Measurements from ENCODE around the gene EBF3. TPM values are rescaled to one million over a fixed set of nuclear protein-coding genes. Genes with fewer than 3 reads are reported as not detected.

EBF3 gene
- total and polyA plus RNA-seq, 2 donors = 5.1 to 29.4 TPM

DNA sequence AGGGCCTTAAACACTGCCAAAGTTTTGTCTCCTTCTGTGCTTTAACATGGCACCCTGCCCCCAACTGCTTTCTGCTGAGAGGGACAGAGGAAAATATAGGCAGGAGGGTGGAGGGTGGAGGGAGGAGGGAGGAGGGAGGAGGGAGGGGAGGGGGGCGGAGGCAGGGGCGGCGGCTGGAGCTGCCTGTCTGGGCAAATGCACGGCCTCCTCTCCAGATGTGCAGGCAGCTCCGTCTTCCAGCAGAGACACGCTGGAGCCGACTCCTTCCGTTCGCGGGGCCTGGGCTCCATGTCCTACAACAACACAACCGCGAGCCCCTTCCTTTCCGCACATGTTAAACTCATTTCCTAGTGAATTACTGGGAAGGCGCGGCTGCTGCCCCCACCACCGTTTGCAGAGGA lies 14.2 kb downstream of the EBF3 start:
- H3K27ac ChIP-seq (ENCODE audit: low read depth) = no peak overlapping the region

DNA sequence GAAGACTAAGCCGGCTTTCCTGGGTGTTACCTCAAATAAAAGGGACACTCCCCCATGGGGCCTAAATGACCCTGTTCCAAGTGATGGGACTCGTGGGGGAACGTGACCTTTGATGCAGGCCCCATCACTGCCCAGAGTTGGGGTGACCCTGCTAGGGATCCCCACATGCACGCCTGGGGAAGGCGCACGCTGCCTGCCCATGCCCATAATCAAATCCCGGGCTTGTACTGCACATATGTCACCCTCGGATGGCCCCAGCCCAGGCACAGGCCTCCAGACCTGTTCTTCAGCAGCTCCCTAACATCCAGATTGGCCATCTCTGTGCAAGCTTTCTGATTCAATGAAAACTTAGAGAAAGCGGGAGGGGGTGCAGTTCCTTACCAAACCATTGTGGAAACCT lies 14.7 kb downstream of the EBF3 start:
- DNase-seq (ENCODE audit: extremely low spot score) = no peak
- Histone ChIP-seq H3K36me3 (ENCODE audit: insufficient read depth) (no peaks in the 10 kb centered on the region), H3K4me1 (ENCODE audit: insufficient read depth) (no peaks in the 10 kb centered on the region), H3K4me3 (ENCODE audit: low read depth, low read length) (no peak overlapping the region), H3K27ac (ENCODE audit: low read depth) (no peak overlapping the region)
- WGBS = 89% methylated on average over 9 of the region's 9 CpGs

More for the DNA sequence above, 14.2 kb downstream of the EBF3 start:
- DNase-seq (ENCODE audit: extremely low spot score) = no peak
- H3K4me3 ChIP-seq (ENCODE audit: low read depth, low read length) = no peak overlapping the region
- WGBS = 13% methylated on average over 15 of the region's 16 CpGs
- H3K36me3 ChIP-seq (ENCODE audit: insufficient read depth) = no peaks in the 10 kb centered on the region
- H3K4me1 ChIP-seq (ENCODE audit: insufficient read depth) = no peaks in the 10 kb centered on the region

DNA sequence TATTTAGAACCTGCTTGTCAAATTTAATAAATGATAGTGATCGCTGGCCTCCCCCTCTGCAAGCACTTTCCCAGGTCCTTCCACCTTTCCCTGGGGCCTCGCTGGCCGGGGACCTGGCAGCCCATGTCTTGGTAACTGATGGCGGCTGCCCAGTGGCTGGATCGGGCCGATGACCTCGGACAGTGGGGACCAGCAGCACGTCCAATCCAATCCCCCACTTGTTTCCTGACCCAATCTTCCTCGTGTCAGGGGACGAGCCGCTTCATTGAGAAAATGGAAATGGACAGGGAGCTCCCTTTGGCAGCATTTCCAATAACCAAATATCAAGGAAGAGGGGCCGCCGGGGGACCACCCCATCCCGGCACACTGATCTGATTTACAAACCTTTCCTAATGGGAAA lies 17.2 kb downstream of the EBF3 start:
- 84% methylated on average over 14 of the region's 14 CpGs for WGBS
- no peak for DNase-seq (ENCODE audit: extremely low spot score)
- H3K4me1 ChIP-seq (ENCODE audit: insufficient read depth) = no peaks in the 10 kb centered on the region
- H3K4me3 ChIP-seq (ENCODE audit: low read depth, low read length) = no peak overlapping the region
- no peaks in the 10 kb centered on the region for H3K36me3 ChIP-seq (ENCODE audit: insufficient read depth)
- H3K27ac ChIP-seq (ENCODE audit: low read depth) = no peak overlapping the region

DNA sequence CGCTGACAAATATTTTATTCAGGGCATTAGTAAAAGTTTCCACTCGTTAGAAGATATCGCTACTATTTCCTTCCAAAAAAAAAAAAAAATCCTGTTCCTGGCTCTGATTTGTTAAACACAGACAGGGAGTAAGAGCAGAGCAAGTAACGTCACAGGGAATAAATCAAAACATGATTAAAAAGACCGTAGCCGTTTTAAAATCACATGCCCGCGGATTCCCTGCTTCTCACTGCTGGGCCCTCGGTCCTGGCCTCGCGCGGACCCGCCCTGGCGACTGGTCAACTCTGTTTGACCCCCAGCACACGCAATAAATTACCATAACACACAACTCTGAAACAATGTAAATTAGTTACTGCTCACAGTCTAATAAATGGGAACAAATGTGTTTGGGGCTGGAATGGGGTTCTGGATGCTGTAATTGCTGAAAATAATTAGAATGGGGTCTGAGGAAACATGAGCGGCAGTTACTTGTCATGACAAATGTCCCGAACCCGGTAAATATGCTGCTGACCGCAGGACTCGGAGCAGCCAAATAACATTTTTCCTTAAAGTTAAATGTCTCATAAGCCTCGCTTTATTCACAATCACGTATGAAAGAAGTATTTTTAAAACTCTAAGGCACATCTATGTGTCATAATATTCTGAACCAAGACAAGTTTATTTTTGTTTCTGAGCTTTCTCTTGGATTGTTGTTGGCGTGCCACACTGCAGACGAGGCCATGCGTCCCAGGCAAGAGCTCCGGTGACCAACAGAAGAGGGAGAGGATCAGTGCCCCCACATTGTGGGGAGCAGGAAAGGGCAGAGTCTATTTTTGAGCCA lies 17.9 kb downstream of the EBF3 start:
- H3K4me3 ChIP-seq (ENCODE audit: low read depth, low read length) = no peak overlapping the region

DNA sequence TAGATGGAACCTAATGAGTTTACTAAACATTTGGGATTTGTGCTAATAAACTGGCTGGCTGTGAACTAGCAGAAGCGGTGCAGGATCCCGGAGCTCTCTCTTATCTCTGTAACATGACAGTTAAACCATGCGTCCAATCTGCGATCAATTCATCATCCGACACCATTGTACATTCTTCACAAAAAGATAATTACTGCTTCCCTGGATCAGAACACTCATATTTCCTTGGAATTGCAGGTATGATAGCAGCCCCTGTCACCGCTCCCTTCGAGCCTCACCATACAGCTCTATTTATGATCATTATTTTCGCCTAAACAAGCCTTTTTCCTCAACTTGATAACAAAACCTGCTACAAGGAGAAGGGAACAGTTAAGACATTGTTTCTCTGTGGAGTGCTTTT lies 18.5 kb downstream of the EBF3 start:
- WGBS = 88% methylated on average over 8 of the region's 8 CpGs
- H3K36me3 ChIP-seq (ENCODE audit: insufficient read depth) = no peaks in the 10 kb centered on the region
- no peak overlapping the region for H3K4me3 ChIP-seq (ENCODE audit: low read depth, low read length)
- DNase-seq (ENCODE audit: extremely low spot score) = no peak
- no peaks in the 10 kb centered on the region for H3K4me1 ChIP-seq (ENCODE audit: insufficient read depth)
- H3K27ac ChIP-seq (ENCODE audit: low read depth) = no peak overlapping the region

More for the DNA sequence above, 17.9 kb downstream of the EBF3 start:
- no peak for DNase-seq (ENCODE audit: extremely low spot score)
- no peak overlapping the region for H3K27ac ChIP-seq (ENCODE audit: low read depth)
- 45% methylated on average over 26 of the region's 26 CpGs for WGBS
- H3K36me3 ChIP-seq (ENCODE audit: insufficient read depth) = no peaks in the 10 kb centered on the region
- H3K4me1 ChIP-seq (ENCODE audit: insufficient read depth) = no peaks in the 10 kb centered on the region

DNA sequence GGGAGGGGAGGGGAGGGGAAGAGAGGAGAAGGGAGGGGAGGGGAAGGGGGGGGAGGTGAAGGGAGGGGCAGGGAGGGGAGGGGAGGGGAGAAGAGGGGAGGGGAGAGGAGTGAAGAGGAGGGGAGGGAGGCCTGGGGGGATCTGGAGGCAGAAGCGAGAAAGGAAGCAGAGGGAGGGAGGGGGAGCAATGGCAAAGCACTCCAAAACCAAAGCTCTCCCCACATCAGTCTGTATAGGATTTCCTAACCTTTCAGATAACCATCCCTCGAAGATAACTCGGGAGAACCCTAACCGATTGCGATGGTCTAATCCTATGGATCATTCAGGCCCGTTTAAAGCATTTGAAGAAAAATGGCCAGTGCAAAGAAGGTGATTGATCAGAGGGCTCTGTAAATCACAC lies 19.0 kb downstream of the EBF3 start:
- WGBS = 79% methylated on average over 6 of the region's 6 CpGs
- H3K4me3 ChIP-seq (ENCODE audit: low read depth, low read length) = no peak overlapping the region
- DNase-seq (ENCODE audit: extremely low spot score) = no peak
- H3K27ac ChIP-seq (ENCODE audit: low read depth) = no peak overlapping the region
- H3K36me3 ChIP-seq (ENCODE audit: insufficient read depth) = no peaks in the 10 kb centered on the region
- no peaks in the 10 kb centered on the region for H3K4me1 ChIP-seq (ENCODE audit: insufficient read depth)

DNA sequence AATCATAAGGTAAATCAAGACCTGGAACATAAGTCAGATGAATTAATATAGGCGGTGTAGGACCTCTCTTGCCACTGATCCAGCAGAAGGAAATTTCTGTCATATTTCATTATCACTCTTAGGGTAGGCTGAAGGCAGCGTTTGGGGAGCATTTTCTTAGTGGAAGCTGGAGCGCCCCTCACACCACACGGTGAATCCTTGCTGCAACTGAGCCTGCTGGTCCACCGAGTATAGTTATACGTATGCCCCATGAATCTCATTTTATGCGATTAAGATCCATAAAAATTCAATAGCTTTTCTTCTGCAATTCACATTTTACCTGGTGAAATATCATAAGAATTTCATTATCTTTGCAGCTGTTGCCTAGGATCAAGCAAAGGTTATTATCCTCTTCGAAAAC lies 19.6 kb downstream of the EBF3 start:
- DNase-seq (ENCODE audit: extremely low spot score) = no peak
- Histone ChIP-seq H3K4me3 (ENCODE audit: low read depth, low read length) (no peak overlapping the region), H3K4me1 (ENCODE audit: insufficient read depth) (no peaks in the 10 kb centered on the region), H3K27ac (ENCODE audit: low read depth) (no peak overlapping the region), H3K36me3 (ENCODE audit: insufficient read depth) (no peaks in the 10 kb centered on the region)
- 95% methylated on average over 8 of the region's 8 CpGs for WGBS

DNA sequence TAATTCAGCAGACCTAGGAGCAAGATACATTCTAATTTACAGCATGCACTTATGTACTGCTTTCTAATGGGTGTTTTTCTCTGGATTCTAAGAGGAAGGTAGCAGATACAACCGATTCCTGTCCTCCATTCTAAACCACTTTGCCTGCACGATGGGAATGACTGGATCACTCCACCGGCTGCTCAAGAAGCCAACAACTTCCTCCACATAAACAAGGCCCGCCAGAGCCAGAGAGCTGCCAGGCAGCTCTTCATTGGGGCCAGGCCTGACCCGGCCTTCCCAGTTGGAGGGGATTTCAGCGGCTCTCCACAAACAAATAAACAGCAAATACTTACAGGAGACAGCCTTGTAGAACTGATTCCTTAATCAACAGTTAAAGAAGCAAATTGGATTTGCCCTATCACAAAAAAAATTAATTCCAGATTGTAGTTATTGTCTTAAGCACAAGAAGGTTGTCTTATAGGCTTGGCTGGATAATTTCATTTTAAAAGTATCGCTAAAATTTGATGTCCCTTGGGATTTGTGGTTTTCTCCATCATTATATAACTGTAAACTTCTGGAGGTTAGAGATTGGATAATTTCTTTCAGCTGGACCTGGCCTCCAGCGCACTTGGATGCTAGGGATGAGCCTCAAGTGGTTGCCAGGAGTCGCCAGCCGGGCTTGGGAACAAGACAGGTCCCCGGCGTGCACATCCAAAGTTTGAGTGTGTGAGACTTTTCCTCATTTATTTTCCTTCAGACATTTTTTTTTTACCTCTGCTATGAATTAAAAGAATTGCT lies 20.9 kb downstream of the EBF3 start:
- 64% methylated on average over 12 of the region's 12 CpGs for WGBS
- Histone ChIP-seq H3K27ac (ENCODE audit: low read depth) (no peak overlapping the region), H3K4me1 (ENCODE audit: insufficient read depth) (no peaks in the 10 kb centered on the region), H3K4me3 (ENCODE audit: low read depth, low read length) (no peak overlapping the region), H3K36me3 (ENCODE audit: insufficient read depth) (no peaks in the 10 kb centered on the region)
- DNase-seq (ENCODE audit: extremely low spot score) = no peak

DNA sequence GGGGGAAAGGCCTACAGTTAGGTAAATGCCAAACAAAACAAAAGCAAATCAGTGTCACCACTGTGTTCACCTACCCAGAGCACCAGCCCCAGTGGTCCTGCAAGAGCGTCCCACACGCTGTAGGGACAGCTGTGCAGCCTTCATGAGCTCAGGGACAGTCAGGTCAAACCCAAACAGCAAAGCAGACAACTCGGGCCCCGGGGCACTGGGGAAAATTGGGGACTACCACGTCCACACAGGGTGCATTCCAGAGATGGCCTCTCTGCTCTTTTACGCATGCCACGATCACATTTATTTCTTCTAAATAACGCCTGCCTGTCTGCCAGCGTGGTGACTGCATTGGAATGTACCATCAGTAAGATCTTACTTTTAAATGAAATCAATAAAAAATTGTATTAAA lies 21.7 kb downstream of the EBF3 start:
- Histone ChIP-seq H3K27ac (ENCODE audit: low read depth) (no peak overlapping the region), H3K36me3 (ENCODE audit: insufficient read depth) (no peaks in the 10 kb centered on the region), H3K4me1 (ENCODE audit: insufficient read depth) (no peaks in the 10 kb centered on the region), H3K4me3 (ENCODE audit: low read depth, low read length) (no peak overlapping the region)
- no peak for DNase-seq (ENCODE audit: extremely low spot score)
- WGBS = 94% methylated on average over 9 of the region's 9 CpGs

DNA sequence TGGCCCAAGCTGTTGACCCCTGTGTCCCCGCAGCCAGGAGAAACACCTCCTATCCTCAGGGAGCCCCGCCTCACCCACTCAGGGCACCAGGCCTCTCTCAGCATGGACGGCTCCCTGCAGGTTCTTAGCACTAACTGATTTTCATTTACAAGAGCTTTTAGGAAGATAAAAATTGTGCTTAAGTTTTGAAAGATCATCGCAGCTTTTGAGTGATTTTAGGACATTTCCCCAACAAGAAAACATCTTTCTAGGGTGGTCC lies 22.1 kb downstream of the EBF3 start:
- no peak overlapping the region for H3K4me3 ChIP-seq (ENCODE audit: low read depth, low read length)
- H3K27ac ChIP-seq (ENCODE audit: low read depth) = no peak overlapping the region
- no peaks in the 10 kb centered on the region for H3K4me1 ChIP-seq (ENCODE audit: insufficient read depth)
- WGBS = 93% methylated on average over 4 of the region's 4 CpGs
- H3K36me3 ChIP-seq (ENCODE audit: insufficient read depth) = no peaks in the 10 kb centered on the region
- no peak for DNase-seq (ENCODE audit: extremely low spot score)

DNA sequence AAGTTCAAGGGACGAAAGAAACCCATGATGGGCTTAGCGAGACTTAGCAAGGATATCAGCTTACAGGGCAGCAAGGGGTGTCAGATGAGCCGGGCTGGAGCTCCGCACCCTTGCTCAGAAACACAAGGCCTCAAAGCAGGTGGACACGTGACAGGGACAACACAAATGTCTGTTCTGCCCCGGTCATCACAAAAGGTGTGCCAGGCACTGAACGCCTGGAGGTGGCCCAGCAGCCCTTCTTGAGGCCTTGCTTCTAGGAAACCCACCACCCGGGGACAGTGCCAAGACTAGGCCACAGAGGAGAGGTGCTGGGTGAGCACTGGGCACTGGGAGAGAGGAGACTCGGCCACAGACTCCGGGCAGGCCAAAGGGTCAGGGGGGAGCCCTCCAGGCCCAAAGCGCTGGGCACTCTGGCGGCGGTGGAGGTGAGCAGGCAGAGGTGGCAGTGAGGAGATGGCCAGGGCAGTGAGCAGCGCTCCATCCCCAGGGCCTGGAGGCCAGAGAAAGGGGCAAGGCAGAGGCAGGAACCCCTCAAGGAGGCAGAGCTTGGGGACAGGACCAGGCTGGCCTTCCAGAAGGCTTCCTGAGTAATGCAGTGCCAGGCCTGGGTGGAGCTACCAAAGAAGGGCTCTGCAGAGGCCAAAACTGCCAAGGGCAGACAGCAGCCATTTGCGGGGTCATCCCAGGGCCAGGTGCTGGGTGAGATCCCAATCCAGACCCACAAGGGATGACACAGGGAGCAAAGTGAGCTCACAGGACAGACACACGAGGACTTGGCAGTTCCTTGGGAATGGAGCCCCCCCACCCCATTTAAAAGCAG lies 22.7 kb downstream of the EBF3 start:
- no peaks in the 10 kb centered on the region for H3K36me3 ChIP-seq (ENCODE audit: insufficient read depth)
- 85% methylated on average over 16 of the region's 16 CpGs for WGBS
- H3K4me1 ChIP-seq (ENCODE audit: insufficient read depth) = no peaks in the 10 kb centered on the region
- H3K27ac ChIP-seq (ENCODE audit: low read depth) = no peak overlapping the region
- no peak for DNase-seq (ENCODE audit: extremely low spot score)
- H3K4me3 ChIP-seq (ENCODE audit: low read depth, low read length) = no peak overlapping the region

DNA sequence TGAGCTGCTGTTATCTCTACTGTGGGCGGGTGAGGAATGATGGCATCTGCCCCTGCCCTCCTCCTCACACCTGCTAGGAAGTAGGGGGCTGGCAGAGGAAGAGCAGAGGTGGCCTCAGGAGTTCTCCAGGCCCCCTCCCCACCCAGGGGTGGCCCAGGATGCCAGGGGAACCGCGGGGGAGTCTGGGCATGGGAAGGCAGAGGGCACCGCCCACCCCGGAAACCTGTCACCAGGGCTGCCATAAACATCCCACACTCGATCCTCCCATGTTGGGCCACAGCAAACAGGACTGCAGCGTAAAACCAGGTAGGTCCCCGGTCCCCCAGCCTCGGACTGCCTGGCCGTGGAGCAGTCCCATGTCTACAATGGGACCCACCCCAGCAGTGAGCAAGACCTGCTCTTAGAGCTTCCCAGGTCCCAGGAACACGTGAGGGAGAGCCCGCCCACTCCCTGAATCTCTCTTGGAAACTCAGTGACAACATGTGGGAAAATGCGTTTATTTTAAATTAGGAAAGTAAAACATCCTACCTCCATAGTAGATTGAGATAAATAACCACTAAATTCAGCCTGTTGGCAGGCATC lies 23.4 kb downstream of the EBF3 start:
- WGBS = 92% methylated on average over 13 of the region's 13 CpGs
- Histone ChIP-seq H3K36me3 (ENCODE audit: insufficient read depth) (no peaks in the 10 kb centered on the region), H3K27ac (ENCODE audit: low read depth) (no peak overlapping the region), H3K4me3 (ENCODE audit: low read depth, low read length) (no peak overlapping the region), H3K4me1 (ENCODE audit: insufficient read depth) (no peaks in the 10 kb centered on the region)
- no peak for DNase-seq (ENCODE audit: extremely low spot score)

DNA sequence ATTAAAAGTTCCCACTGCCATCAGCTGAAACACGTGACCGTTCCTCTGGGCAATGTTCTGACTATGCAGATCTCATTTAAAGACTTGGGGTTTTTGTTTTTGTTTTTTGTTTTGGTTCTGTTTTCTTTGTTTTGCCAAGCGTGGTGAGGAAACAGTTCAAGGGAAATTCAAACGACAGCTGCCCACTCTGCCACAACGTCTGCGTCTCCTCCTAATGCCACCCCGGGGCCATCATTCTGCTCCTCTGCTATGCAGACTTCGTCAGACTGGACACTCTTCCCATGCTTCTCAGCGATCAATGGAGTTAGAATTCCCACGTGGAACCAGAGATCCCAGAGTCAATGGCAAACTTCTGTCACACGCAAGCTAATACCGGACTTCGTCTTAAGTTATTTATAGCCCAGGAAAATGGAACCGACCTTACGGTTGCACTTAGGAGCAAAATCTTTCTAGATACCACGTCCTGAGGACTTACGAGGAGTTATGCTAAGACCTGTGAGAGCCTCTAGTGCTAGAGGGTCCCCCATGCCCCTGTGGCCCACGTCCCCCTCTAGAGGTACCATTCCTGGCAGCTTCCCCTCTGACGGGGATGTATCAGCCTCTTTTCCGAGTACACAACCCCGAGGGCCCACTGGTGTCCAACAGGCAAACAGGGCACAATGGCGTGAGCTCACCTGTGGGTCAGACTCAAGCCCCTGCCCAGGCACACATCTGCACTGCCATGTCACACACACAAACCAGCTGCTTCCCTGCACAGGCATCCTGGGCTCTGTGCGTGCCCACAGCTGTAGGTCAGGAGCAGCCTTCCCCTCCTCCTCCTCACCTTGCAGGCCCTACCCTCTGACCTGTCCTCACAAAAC lies 24.4 kb downstream of the EBF3 start:
- H3K4me3 ChIP-seq (ENCODE audit: low read depth, low read length) = no peak overlapping the region
- WGBS = 77% methylated on average over 23 of the region's 23 CpGs
- no peaks in the 10 kb centered on the region for H3K4me1 ChIP-seq (ENCODE audit: insufficient read depth)
- no peak overlapping the region for H3K27ac ChIP-seq (ENCODE audit: low read depth)
- no peaks in the 10 kb centered on the region for H3K36me3 ChIP-seq (ENCODE audit: insufficient read depth)
- DNase-seq (ENCODE audit: extremely low spot score) = no peak
